Anterior cingulate cortex (tissue), 58 donors: Measurements from ENCODE around the gene VEZF1.

ENCODE experiments used
- DNase-seq, 58 donors: peaks; one replicate each; lab custom pipeline; 2025; lab: John Stamatoyannopoulos, UW

The VEZF1 gene

DNA sequence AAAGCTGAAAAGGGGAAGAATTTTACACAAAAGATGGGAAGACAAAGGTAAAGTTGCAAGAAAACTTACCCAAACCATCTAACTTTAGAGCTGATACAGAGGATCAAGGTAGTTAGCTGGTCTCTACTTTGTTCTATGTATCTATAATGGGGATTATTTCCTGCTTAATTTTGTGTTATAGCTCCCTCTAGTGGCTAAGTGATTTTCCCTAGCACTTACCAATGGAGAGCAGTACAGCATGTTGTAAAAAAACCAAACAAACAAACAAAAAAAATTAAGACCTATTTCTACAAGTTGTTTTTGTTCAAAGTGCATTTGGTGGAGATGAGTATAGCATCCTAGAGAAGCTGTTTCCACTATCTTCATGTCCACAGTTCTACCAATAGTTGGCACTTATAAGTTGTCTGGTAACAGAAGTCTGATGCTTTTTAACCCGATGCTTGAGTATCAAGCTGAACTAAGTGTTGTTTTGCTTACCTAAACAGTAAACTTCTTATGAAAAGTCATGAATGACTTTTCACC is 11.5 kb upstream of the VEZF1 start:
- DNase-seq, result peak in 2 of 58 donors; percentile 14 to 63

DNA sequence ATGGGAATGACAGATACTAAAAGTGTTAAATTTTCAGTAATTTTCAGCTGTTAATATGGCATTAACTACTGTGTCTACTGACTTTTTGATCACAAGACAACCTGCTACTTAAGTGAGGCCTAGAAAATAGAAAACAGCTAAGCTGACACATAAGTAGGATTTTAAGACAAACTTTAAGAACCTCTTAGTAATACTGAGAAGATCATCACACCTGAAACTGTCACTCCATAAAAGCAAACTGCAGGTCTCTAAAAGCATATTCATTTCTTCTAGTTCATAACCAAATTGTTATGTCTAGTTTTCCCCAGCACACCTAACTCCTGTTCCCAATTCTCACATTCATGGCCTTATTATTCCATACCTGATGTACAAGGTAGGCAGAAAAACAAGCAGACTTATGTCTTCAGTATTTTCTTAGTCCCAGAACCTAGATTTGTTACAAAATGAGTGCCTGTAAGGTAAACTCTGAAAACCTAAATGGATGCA is 11.0 kb upstream of the VEZF1 start:
- no peak for DNase-seq

DNA sequence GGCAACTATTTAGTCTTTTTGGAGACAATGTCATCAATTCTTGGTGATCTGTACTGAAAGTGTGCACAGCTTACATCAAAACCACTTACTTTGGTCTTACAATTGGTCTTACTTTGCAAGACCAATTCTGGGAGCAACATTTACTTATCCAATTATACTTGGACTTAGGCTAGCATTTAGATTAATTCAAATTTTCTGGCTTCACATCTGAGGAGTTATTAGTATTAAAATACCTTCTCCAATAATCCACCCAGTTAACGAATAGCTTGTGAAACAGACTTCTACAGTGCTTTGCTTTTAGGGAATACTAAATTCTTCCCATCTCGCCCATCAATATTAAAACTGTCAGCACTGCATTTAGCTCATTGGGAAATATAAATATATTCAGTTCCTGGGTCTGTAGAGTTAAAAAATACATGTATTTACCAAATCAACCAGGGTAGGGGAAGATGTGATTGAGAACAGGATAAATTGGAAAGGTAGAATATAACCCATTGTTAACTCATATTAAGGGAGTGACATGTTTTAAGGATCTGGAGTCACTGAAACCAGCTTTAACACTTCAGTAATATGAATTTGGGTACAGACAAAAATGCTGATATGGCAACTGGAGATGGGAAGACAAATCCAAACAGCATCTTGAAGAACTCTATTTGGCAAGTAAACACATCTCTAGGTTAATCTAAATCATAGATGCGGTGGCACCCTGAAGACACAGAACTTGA is 9.2 kb upstream of the VEZF1 start:
- no peak for DNase-seq

DNA sequence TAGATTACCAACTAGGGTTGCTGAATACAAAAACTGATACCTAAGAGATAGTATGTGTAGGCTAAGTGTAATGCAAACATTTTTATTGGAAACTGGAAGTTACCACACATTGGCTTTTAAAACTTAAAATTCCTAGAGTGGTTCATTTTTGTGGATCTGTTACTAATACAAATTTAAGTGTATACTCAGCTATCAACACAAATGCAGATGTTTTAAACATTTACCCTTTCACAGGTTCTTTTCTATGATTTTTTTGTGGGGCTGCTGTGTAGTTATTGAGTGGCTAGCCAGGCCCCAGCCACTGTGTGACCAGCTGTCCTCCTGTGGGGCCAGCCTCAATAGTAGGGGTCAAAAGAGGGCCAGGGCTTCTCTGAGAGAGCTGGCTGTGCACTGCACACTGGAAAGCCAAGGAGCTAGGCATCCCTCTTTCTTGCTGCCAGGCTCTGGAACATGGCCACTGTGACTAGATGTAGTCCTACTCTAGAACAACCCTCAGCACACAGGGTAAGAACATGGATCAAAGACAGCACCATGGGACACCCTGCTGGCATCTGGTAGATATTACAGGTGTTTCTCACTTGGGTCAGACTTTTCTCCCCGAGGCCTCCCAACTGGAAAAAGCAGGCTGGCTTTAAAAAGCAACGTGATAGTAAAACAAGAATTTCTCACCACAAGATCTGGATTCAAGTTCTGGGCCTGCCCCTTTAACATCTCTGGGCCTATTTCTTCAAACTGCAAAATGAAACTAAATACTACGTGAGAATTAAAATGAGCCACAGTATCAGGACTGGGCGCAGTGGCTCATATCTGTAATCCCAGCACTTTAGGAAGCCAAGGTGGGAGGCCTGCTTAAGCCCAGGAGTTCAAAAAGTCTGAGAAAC is 7.3 kb upstream of the VEZF1 start:
- DNase-seq, result peak in 48 of 58 donors; percentile 4 to 85 (median 44)

DNA sequence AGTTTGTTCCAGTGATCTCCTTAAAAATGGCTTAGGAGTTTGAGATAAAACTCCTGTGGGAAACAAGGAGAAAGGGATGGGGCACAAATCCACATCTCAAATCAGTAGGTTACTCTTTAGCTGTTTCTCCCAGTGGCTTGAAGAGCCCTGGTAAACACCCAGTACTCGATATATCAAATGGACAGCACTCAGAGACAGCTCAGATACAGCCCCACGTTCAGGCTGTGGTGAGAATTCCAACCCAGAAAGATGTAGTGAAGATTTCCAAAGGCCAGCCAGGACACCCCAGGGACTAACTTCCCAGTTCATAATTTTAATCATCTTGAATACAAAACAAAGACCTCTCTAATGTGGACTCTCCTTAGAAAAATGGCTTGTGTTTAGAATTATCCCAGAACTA is 6.4 kb upstream of the VEZF1 start:
- DNase-seq, result no peak

DNA sequence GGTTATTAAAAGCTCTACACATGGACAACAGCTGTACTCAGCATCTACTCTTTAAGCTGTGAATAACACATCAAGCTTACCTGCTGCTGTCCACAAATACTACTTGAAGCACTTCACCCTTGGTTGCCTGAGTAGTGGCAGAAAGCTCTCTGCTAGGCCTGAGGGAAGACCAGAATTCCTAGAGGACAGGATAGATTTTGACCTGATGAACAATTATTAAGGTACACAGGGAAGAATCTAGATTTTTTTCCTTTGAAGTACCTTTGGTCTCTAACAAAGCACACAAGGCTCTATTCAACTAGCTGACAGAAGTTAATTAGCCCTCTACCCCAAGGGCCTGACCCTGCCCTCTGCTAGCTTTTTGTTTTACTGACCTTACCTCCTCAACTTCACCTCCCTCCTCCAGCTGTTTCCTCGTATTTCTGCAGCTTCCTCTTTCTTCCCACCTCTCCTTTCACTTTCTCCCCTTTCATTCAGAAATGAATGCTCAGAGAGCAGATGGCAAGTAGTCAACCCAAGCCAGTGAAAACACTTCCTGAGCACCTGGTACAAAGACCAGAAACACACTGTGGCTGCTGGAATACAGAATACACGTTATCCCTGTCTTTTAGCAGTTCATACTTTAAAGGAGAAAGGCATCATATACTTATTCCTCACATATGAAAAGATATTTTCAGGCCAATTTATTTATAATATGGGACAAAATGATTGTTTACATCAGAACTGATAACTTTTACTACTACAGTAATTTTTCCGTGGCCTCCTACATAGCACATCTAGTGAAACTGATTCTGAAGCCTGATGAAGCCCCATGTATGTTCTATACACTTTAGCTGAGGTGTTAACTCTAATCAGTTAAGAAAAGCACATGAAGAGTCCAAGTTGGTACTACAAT is 5.7 kb upstream of the VEZF1 start:
- no peak for DNase-seq

DNA sequence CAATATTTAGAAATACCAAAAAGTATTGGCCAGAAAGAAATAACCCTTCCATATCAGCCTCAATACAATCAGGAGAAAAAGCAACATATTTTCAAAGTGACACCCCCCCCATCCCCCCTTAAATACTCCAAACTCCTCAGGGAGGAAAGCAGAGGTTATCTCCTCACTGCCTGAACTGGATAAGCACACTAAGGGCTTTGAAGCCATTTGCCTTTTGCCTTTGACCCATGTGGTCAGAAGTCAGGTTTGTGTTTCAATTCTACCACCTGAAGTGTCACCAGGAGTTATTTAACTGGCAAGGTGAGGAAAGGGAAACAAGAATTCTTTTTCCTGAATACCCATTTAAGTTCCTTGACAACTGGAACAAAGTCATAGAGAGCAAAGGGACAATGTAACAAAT is 3.5 kb upstream of the VEZF1 start:
- DNase-seq, result no peak

DNA sequence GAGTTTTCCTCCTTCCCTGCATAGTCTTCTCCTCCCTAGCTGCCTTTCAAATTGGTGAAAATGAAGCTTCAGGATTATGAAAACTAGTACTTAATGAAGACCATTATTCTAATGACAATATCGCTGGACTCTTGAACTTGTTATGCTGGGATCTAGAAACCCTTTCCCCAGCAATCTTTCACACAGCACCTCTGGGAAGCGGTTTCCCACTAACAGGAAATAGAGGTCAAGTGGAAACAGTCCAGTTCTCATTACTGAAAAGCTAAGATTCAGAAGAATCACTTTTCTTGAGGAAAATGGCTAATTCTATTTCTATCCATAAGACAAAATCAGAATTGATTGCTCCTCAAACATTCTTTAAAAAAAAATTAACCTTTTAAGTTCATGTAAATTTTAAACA is 2.0 kb upstream of the VEZF1 start:
- no peak for DNase-seq

DNA sequence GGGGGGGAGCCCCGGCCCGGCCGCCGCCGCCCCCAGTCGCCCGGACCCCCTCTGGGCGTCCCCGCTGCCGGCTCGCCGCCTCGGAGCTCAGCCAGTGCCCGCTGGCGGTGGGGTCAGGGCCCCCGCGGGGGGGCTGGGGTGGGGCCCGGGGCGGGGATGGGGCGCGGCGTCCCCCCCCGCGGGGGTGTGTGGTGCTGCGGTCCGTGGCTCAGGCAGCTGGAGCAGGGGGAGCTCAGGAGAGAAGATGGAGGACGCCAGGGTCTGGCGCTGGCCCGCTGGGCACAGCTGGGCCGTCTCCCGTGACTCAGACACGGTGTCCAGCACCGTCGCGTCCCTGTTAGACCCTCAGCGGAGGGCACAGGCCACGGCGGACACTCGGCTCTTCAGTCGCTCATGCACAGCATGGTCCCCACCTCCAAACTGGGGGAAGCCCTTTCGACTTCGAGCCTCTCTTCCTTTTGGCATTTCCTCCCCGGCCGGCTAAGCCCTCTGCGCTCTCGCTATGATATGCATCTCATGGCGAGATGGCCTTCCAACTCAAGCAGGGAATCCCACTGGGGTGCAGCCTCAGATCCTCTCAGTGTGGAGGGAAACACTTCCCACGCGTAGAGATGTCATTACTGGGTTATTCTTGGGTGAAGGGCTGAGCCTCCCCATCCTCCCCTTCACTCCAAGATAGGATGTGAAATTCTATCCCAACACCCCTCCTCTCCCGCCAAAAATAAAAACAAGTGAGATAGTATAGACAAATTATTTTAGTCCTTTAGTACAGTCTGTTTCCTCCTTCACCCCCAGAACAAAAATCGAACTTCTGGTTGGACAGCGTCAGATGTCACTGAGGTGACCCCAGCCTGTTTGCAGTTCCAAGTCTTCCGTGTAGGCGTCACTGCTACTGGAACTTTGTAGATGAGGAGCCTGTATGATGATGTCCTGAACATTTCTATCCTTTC is 522 bp upstream of the VEZF1 start:
- peak in 52 of 58 donors; percentile 38 to 87 (median 74) for DNase-seq

DNA sequence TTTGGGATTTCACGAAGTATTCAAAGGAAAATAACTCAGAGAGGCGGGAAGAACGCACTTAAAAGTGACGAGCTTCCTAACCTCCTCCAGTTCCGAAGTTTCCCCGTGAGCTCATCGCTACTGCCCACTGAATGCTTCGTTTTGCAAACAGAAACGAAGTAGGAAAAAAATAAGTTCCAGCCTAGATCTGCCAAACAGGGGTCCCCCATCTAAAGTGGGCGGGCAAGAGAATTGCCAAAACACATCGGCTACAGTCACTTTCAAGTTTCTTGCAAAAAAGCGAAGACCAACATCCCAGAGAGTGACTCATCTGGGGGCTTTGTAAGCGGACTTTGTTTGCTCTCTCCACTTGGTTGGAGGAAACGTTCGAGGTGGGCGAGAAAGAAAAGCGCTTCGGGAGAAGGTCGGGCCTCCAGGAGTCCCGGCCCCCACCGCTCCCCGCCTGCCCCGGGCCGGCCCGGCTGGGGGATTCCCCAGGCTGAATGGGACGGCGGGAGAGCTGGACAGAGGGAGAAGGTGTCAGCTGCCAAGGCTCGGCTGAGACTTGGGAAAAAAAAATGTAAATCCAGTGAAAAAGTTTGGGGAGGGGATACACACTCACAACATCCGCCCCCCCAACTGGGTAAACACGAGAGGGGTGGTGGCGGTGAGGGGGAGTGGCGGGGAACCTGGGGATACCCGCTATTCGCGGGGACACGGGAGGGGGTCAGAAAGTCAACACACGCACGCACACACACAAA is 1.0 kb downstream of the VEZF1 start:
- peak in 36 of 58 donors; percentile 13 to 76 (median 50) for DNase-seq

DNA sequence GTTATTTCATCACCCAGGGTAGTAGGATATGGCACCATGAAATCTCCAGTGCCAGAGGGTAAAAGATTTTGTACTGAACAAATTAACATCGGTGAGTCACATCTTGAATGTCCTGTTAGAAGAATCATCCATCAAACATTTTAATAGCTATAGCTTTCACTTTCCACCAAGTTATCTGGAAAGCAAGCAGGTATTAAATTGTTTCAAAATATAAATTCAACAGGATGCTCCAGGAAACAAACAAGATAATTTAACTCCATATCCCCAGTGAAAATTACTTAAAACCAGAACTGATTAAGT is 2.4 kb downstream of the VEZF1 start:
- DNase-seq, result no peak

DNA sequence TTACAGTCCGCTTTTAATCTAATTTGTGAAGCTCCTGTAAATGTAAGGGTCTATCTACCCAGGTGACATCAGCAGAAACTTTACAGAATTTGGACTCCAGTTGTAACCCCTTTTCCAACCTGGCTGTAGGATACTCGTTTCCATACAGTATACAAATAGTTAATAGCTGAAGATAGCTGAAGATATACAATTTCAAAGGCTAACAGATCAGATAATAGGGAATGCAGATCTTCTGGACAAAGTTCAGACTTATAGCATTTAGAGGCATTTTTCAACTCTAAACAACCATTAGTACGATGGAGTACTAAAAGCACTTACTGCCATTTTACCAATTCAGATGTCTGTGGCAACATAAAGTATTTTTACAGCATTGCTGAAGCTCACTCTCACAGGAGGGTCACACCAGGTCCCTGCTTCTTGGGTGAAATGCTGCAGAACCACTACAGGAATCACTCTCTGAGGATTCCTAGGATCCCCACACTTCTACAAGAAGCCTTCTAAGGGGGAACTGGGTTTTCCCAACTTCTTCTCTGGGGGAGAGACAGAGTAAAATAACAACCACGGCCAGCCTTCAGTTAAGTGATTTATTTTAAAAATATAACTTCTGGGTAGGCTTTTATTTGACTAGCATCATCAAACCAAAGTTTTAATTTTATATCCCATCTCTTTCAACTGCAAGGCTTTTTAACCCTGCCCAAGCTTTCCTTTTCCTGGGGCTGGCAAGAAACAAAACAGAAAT is 2.9 kb downstream of the VEZF1 start:
- DNase-seq, result no peak

DNA sequence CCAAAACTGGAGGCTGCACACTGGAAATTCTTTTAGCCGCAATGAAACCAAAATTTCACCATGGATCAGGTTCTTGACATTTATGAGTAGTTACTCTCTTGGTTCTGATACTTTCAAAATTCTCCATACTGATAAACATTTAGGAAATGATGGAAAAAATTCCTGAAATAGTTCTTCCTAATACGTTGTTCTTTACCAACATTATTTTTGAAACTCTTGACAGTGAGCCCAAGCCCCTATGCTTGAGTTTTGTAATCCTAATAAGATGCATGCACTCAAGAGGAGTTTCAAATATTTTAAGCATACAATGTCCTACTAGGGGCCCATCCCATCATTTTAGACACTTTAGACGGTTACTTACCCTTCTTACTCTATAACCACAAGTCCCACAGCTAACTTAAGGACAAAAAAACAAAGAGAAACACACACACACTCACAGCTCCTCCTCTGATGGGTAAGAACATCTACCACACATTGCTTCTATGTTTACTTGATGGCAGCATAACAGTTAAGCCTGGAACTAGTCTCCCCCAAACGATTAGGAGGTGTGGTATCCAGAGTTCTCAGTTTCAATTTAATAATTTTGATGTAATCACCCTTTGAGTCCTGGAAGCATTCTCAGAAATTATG is 3.7 kb downstream of the VEZF1 start:
- DNase-seq, result no peak

DNA sequence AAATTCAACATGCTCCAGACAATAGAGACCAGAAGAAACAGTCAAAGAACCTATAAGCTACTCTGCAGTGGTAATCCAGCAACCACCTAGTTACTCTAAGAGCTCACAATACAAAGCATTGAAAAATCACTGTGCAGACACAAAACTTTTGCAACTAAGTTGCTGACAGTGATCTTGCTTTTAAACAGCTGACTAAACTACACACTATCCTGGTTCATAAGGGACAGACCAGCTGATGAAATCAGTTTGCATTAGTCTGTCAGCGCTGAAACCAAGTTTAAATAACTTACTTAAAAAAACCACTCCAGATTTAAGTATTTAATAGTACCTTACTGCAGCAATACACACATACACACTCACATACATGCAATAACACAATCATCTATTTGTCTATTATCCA is 4.6 kb downstream of the VEZF1 start:
- DNase-seq, result no peak

DNA sequence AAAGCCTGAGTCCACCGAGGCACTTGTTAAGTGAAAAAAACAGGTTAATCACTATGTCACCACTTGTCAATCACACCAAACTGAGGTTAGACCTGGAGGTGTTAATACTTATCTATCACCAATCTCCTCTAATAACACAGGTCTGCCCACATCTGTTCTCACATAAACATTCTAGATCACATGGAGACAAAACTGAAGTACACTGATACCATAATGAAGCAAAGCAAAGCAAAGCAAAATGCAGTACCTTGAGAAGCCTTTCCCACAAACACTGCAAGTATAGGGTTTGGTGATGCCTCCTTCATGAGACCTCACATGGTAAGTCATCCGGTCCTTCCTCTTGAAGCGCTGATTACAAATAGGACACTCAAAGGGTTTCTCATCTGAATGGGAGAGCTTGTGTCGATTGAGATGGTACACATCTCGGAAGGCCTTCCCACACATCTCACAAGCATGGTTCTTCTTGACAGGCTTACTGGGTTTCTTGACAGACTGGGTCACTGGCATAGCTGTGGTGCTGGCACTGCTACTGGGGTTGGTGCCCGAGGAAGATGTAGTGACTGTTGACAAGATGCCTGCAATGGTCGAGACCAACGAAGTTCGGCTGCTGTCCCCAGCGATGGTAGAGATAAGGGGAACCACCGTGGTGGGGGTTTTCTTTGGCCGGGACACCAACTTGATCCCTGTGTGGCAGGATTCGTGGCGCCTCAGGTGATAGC is 5.4 kb downstream of the VEZF1 start:
- DNase-seq, result no peak

DNA sequence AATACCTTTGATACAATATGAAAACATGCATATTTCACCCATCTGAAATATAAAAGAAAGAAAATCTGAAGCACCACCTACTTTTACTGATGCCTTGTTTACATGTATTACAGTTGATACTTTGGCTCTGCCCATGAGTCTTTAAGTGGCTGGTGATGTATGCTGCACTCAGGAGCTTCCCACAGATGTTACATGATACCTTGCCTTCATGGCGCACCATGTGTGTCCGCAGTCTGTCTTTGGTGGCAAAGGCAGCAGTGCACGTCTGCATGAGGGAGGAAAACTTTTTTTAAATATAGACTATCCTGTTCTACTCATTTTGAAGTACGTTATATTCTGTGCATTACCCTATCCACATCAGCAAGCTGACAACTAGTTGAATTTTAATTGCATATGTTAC is 7.5 kb downstream of the VEZF1 start:
- DNase-seq, result no peak

DNA sequence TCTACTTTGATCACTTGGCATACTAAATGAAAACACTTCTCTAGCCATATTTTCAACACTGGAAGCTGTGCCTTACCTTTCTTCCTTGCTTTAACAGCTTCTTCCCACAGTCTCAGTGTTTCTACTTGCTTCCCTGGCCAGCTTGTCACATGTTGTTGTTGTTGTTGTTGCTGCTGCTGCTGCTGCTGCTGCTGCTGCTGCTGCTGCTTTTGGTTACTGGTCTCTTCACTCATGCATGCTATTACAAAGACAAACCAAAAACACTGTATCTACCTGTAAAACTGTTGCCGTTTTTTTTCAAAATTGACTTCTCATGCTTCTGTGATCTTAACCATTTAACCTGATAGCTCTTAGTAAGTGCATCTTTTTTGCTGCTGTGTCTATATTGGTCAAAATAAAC is 9.0 kb downstream of the VEZF1 start:
- peak in 1 of 58 donors; percentile 20 for DNase-seq
